NCI-H187 (cell line): ENCODE results near the gene BAK1.
"Not testable (repeated sequence)": the region's sequence is repeated elsewhere in the genome, so short reads cannot be mapped to it uniquely, and the experiment has no call there.

Experiments used
- DNase-seq, 2 experiments: peaks; one replicate each; lab custom pipeline; 2025; lab: John Stamatoyannopoulos, UW

BAK1 gene

DNA sequence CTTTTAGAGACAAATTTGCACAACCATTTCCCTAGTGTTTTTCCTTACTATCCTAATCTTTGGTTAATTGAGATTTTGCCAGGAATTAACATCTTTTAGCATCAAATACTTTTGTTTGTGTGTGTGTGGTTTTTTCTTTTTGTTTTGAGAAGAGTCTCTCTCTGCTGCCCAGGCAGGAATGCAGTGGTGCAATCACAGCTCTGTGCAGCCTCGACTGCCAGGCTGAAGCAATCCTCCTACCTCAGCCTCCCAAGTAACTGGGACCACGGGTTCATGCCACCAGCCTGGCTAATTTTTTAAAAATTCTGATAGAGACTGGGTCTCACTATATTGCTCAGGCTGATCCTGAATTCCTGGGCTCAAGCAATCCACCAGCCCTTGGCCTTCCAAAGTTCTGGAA is 28.5 kb downstream of the BAK1 start:
- no peak for DNase-seq

DNA sequence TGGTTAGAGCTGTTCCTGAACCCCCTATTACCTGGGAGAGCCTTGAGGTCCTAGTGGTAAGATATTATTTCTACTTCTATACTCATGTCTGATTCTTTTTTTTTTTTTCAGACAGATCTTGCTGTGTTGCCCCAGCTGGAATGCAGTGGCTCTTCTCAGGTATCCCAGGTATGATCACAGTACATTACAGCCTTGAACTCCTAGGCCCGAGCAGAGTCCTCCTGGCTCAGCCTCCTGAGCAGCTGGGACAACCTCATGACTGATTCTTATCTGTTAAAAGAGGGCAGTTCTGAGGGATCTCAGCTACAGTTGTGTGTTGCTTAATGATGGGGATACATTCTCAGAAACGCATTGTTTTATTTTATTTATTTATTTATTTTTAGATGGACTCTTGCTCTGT is 30.2 kb downstream of the BAK1 start:
- no peak for DNase-seq

GRCh38 chr6:33549196-33549595 is 30.9 kb downstream of the BAK1 start:
- DNase-seq: no peak

- DNase-seq: no peak
Observed at GRCh38 chr6:33547499-33547898, 32.6 kb downstream of the BAK1 start.

- DNase-seq: no peak
Observed at GRCh38 chr6:33546766-33547165, 33.3 kb downstream of the BAK1 start.

- not testable (repeated sequence) for DNase-seq
Observed at GRCh38 chr6:33545292-33545691, 34.8 kb downstream of the BAK1 start.

- no peak for DNase-seq
Observed at GRCh38 chr6:33543116-33543515, 37.0 kb downstream of the BAK1 start.

GRCh38 chr6:33540768-33541167 is 39.3 kb downstream of the BAK1 start:
- DNase-seq: no peak

- DNase-seq: no peak
Observed at GRCh38 chr6:33534702-33535101, 45.4 kb downstream of the BAK1 start.

DNA sequence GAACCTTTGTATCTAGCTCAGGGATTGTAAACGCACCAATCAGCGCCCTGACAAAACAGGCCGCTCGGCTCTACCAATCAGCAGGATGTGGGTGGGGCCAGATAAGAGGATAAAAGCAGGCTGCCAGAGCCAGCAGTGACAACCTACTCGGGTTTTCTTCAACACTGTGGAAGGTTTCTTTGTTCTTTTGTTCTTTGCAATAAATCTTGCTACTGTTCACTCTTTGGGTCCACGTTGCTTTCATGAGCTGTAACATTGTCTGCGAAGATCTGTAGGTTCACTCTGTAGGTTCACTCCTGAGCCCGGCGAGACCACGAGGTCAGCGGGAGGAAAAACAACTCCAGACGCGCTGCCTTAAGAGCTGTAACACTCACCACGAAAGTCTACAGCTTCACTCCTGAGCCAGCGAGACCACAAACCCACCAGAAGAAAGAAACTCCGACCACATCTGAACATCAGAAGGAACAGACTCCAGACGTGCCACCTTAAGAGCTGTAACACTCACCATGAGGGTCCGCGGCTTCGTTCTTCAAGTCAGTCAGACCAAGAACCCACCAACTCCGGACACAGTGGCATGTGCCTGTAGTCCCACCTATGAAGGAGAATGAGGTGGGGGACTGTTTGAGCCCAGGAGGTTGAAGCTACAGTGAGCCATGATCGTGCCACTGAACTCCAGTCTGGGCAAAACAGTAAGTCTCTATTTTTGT is 46.8 kb downstream of the BAK1 start:
- DNase-seq: not testable (repeated sequence)

GRCh38 chr6:33532431-33532830 is 47.6 kb downstream of the BAK1 start:
- DNase-seq: not testable (repeated sequence)

DNA sequence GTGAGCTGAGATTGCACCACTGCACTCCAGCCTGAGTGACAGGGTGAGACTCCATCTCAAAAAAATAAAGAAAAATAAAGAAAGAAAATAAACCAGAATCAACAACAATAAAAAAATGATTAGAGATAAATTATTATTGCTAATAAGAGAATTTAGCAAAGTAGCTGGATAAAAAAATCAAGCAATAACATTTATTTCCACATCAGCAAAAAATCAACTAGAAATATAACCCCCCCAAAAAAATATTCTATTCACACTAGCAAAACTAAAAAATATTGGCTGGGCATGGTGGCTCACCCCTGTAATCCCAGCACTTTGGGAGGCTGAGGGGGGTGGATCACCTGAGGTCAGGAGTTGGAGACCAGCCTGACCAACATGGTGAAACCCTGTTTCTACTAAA is 49.5 kb downstream of the BAK1 start:
- DNase-seq: not testable (repeated sequence)
